ENCODE data around the gene DAP3. TPM values are rescaled to one million over a fixed set of nuclear protein-coding genes. Genes with fewer than 3 reads are reported as not detected.
"Not testable (repeated sequence)": the region's sequence is repeated elsewhere in the genome, so short reads cannot be mapped to it uniquely, and the experiment has no call there.

The DAP3 gene
- total and polyA plus RNA-seq, 2 donors (not counting 1 experiment from before 2014, with no cell fraction given), result 84.7 to 107 TPM

GRCh38 chr1:155698382-155699038 lies 9.6 kb downstream of the DAP3 start:
- peaks cover 26% of the 10 kb centered on the region for H3K4me1 Mint-ChIP-seq

GRCh38 chr1:155699062-155699461 lies 10.2 kb downstream of the DAP3 start:
- 100% methylated on average over 3 of the region's 4 CpGs for WGBS (ENCODE audit: insufficient coverage)
- intact Hi-C loops (cut with micrococcal nuclease); H3K4me3 Mint-ChIP-seq; H3K27ac ChIP-seq (ENCODE audit: low read length in 2 of 2); H3K36me3 ChIP-seq (replicated peaks in 1 of 2; ENCODE audit: control extremely low read depth in 1 of 2, control insufficient read depth in 1 of 2, extremely low read depth in 1 of 2, insufficient read depth in 2 of 2, low read length in 1 of 2); H2AFZ ChIP-seq (ENCODE audit: insufficient read depth, low read depth, low read length, poor library complexity, severe bottlenecking); H3K9me3 Mint-ChIP-seq (ENCODE audit: insufficient read depth); H3K4me2 ChIP-seq (replicated peaks; ENCODE audit: low read depth, low read length, poor library complexity, severe bottlenecking); ATAC-seq (ENCODE audit: low read depth); H3K27me3 Mint-ChIP-seq; H4K20me1 ChIP-seq (ENCODE audit: control insufficient read depth, insufficient read depth, low read length, poor library complexity, severe bottlenecking); CTCF ChIA-PET; H3K4me1 ChIP-seq (ENCODE audit: control insufficient read depth in 2 of 2, insufficient read depth in 2 of 2, low read length in 2 of 2); H3K27me3 ChIP-seq (replicated peaks in 1 of 4; ENCODE audit: control extremely low read depth in 1 of 4, control insufficient read depth in 3 of 4, insufficient read depth in 4 of 4, low read length in 3 of 4); DNase-seq; H3K27ac Mint-ChIP-seq; H3K9ac ChIP-seq (ENCODE audit: low read length); H3K4me3 ChIP-seq (ENCODE audit: control extremely low read depth in 1 of 5, extremely low read depth in 1 of 5, insufficient read depth in 1 of 5, low read depth in 2 of 5, low read length in 4 of 5); H3K9me3 ChIP-seq (ENCODE audit: control extremely low read depth in 1 of 3, control insufficient read depth in 2 of 3, insufficient read depth in 1 of 3, low read length in 2 of 3); POLR2A ChIA-PET: not testable (repeated sequence)
- H3K4me1 Mint-ChIP-seq, result peaks cover 23% of the 10 kb centered on the region
- H3K79me2 ChIP-seq (ENCODE audit: control insufficient read depth, insufficient read depth, low read length), result peaks cover 80% of the 10 kb centered on the region

More at GRCh38 chr1:155698382-155699038, 9.6 kb downstream of the DAP3 start:
- Histone ChIP-seq H3K4me1 (ENCODE audit: control insufficient read depth in 2 of 2, insufficient read depth in 2 of 2, low read length in 2 of 2) (no peaks in the 10 kb centered on the region), H3K9me3 (ENCODE audit: control extremely low read depth in 1 of 3, control insufficient read depth in 2 of 3, insufficient read depth in 1 of 3, low read length in 2 of 3) (no peaks in the 10 kb centered on the region), H4K20me1 (ENCODE audit: control insufficient read depth, insufficient read depth, low read length, poor library complexity, severe bottlenecking) (peaks cover 5% of the 10 kb centered on the region), H3K4me3 (ENCODE audit: control extremely low read depth in 1 of 5, extremely low read depth in 1 of 5, insufficient read depth in 1 of 5, low read depth in 2 of 5, low read length in 4 of 5) (no peak overlapping the region), H3K9ac (ENCODE audit: low read length) (no peak overlapping the region), H3K79me2 (ENCODE audit: control insufficient read depth, insufficient read depth, low read length) (peaks cover 80% of the 10 kb centered on the region), H3K36me3 (replicated peaks in 1 of 2; ENCODE audit: control extremely low read depth in 1 of 2, control insufficient read depth in 1 of 2, extremely low read depth in 1 of 2, insufficient read depth in 2 of 2, low read length in 1 of 2) (no peaks in the 10 kb centered on the region), H2AFZ (ENCODE audit: insufficient read depth, low read depth, low read length, poor library complexity, severe bottlenecking) (no peak overlapping the region), H3K27ac (ENCODE audit: low read length in 2 of 2) (no peak overlapping the region), H3K4me2 (replicated peaks; ENCODE audit: low read depth, low read length, poor library complexity, severe bottlenecking) (no peak overlapping the region), H3K27me3 (replicated peaks in 1 of 4; ENCODE audit: control extremely low read depth in 1 of 4, control insufficient read depth in 3 of 4, insufficient read depth in 4 of 4, low read length in 3 of 4) (no peaks in the 10 kb centered on the region)
- no peak overlapping the region for H3K27ac Mint-ChIP-seq
- DNase-seq, result no peak
- no peak overlapping the region for H3K4me3 Mint-ChIP-seq
- 97% methylated on average over 9 of the region's 13 CpGs for WGBS (ENCODE audit: insufficient coverage)
- POLR2A ChIA-PET, result no interaction called here
- H3K9me3 Mint-ChIP-seq (ENCODE audit: insufficient read depth), result no peaks in the 10 kb centered on the region
- no peaks in the 10 kb centered on the region for H3K27me3 Mint-ChIP-seq
- CTCF ChIA-PET, result no interaction called here
- intact Hi-C loops (cut with micrococcal nuclease), result no loop called here
- ATAC-seq (ENCODE audit: low read depth), result no peak
- no peak for TF ChIP-seq EZH2 (IDR thresholded peaks at IDR 0.05; ENCODE audit: borderline replicate concordance, insufficient read depth, low read depth, low read length, poor library complexity, severe bottlenecking)
- no peak for TF ChIP-seq CTCF (IDR thresholded peaks at IDR 0.05)

- H3K27me3 Mint-ChIP-seq; POLR2A ChIA-PET; H3K4me1 Mint-ChIP-seq; H2AFZ ChIP-seq (ENCODE audit: insufficient read depth, low read depth, low read length, poor library complexity, severe bottlenecking); H3K27ac ChIP-seq (ENCODE audit: low read length in 2 of 2); CTCF ChIA-PET; H3K4me3 Mint-ChIP-seq; H3K27ac Mint-ChIP-seq; H3K9me3 Mint-ChIP-seq (ENCODE audit: insufficient read depth); H3K4me3 ChIP-seq (ENCODE audit: control extremely low read depth in 1 of 5, extremely low read depth in 1 of 5, insufficient read depth in 1 of 5, low read depth in 2 of 5, low read length in 4 of 5); H3K9me3 ChIP-seq (ENCODE audit: control extremely low read depth in 1 of 3, control insufficient read depth in 2 of 3, insufficient read depth in 1 of 3, low read length in 2 of 3); H3K9ac ChIP-seq (ENCODE audit: low read length); H3K36me3 ChIP-seq (replicated peaks in 1 of 2; ENCODE audit: control extremely low read depth in 1 of 2, control insufficient read depth in 1 of 2, extremely low read depth in 1 of 2, insufficient read depth in 2 of 2, low read length in 1 of 2); DNase-seq; ATAC-seq (ENCODE audit: low read depth); H3K27me3 ChIP-seq (replicated peaks in 1 of 4; ENCODE audit: control extremely low read depth in 1 of 4, control insufficient read depth in 3 of 4, insufficient read depth in 4 of 4, low read length in 3 of 4); H3K4me2 ChIP-seq (replicated peaks; ENCODE audit: low read depth, low read length, poor library complexity, severe bottlenecking); H3K4me1 ChIP-seq (ENCODE audit: control insufficient read depth in 2 of 2, insufficient read depth in 2 of 2, low read length in 2 of 2); intact Hi-C loops (cut with micrococcal nuclease): not testable (repeated sequence)
- peaks cover 76% of the 10 kb centered on the region for H3K79me2 ChIP-seq (ENCODE audit: control insufficient read depth, insufficient read depth, low read length)
- no CpG with 5 or more reads among the region's 2 CpGs for WGBS (ENCODE audit: insufficient coverage)
- H4K20me1 ChIP-seq (ENCODE audit: control insufficient read depth, insufficient read depth, low read length, poor library complexity, severe bottlenecking), result peaks cover 13% of the 10 kb centered on the region
Observed at GRCh38 chr1:155701675-155702074, 12.8 kb downstream of the DAP3 start.
